KMS-11 (cell line): ENCODE measurements around the gene CDC26.
A peak's percentile ranks its signal among the peaks of the same experiment; 100 is the strongest.

Experiments
- H2AFZ ChIP-seq: fragments of 200-600 bp; sonication (generic); 2 replicates; pipeline ENCODE4 v1.6.1; 2016; ENCODE audit warnings: antibody characterized with exemption, mixed run types, low read depth
- H3K27ac ChIP-seq: fragments of 200-600 bp; sonication (generic); 2 replicates; pipeline ENCODE4 v1.6.1; 2016; ENCODE audit warnings: mild to moderate bottlenecking, mixed run types
- H3K27me3 ChIP-seq: fragments of 200-600 bp; sonication (generic); 2 replicates; pipeline ENCODE4 v1.6.1; 2017; ENCODE audit warnings: mild to moderate bottlenecking, low read depth, mixed run types, moderate library complexity; ENCODE audit not compliant: insufficient read depth
- H3K36me3 ChIP-seq: fragments of 200-600 bp; sonication (generic); 2 replicates; pipeline ENCODE4 v1.6.1; 2017; ENCODE audit warnings: mild to moderate bottlenecking, mixed run types; ENCODE audit not compliant: insufficient read depth
- H3K4me1 ChIP-seq: fragments of 200-600 bp; sonication (generic); 2 replicates; pipeline ENCODE4 v1.6.1; 2016; ENCODE audit warnings: mild to moderate bottlenecking, low read depth, mixed run types; ENCODE audit not compliant: poor library complexity, severe bottlenecking
- H3K4me2 ChIP-seq: fragments of 200-600 bp; sonication (generic); 2 replicates; pipeline ENCODE4 v1.7.0; 2016; ENCODE audit warnings: mild to moderate bottlenecking, mixed run types
- H3K4me3 ChIP-seq: fragments of 200-600 bp; sonication (generic); IDR thresholded peaks from 2 replicates; pipeline ENCODE4 v1.6.1; 2017; ENCODE audit warnings: low read depth, low read length, mixed read lengths; ENCODE audit not compliant: insufficient read depth
- H3K79me2 ChIP-seq: fragments of 200-600 bp; sonication (generic); 2 replicates; pipeline ENCODE4 v1.6.1; 2016; ENCODE audit warnings: low read depth, mixed run types; ENCODE audit not compliant: insufficient read depth
- H3K9ac ChIP-seq: fragments of 200-600 bp; sonication (generic); 2 replicates; pipeline ENCODE4 v1.6.1; 2016; ENCODE audit warnings: mild to moderate bottlenecking, mixed run types
- H4K20me1 ChIP-seq: fragments of 200-600 bp; sonication (generic); 2 replicates; pipeline ENCODE4 v1.6.1; 2016; ENCODE audit warnings: mild to moderate bottlenecking, mixed run types; ENCODE audit not compliant: insufficient read depth
- TF ChIP-seq, protein P1 (sequence below): fragments of 200-600 bp; sonication (generic); conservative IDR thresholded peaks from 2 replicates; pipeline ENCODE4 v1.6.1; 2017; ENCODE audit warnings: low read depth, mild to moderate bottlenecking, antibody characterized with exemption, low read length, moderate library complexity, mixed read lengths

CDC26 gene

DNA sequence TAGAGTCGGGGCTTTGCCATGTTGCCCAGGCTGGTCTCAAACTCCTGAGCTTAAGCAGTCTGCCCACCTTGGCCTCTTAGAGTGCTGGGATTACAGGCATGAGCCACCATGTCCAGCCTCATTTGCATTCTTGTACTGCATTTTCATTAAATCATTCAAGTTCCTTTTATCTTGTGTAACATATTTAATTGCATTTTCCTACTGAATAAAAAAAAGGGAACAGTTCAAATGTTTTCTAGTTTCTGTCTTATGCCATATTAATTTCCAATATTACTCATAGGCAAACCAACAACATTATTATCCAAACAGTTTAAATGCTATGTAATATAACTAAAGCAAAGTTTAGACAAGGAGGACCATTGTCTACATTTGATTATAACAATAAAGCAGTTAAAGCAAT lies 47.9 kb downstream of the CDC26 start:
- H3K4me3 ChIP-seq, result no peak overlapping the region
- H3K27ac ChIP-seq, result no peak overlapping the region
- H2AFZ ChIP-seq, result no peak overlapping the region
- TF ChIP-seq, protein P1, sequence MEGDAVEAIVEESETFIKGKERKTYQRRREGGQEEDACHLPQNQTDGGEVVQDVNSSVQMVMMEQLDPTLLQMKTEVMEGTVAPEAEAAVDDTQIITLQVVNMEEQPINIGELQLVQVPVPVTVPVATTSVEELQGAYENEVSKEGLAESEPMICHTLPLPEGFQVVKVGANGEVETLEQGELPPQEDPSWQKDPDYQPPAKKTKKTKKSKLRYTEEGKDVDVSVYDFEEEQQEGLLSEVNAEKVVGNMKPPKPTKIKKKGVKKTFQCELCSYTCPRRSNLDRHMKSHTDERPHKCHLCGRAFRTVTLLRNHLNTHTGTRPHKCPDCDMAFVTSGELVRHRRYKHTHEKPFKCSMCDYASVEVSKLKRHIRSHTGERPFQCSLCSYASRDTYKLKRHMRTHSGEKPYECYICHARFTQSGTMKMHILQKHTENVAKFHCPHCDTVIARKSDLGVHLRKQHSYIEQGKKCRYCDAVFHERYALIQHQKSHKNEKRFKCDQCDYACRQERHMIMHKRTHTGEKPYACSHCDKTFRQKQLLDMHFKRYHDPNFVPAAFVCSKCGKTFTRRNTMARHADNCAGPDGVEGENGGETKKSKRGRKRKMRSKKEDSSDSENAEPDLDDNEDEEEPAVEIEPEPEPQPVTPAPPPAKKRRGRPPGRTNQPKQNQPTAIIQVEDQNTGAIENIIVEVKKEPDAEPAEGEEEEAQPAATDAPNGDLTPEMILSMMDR, result no peak
- no peaks in the 10 kb centered on the region for H4K20me1 ChIP-seq
- H3K9ac ChIP-seq, result no peak overlapping the region
- H3K4me2 ChIP-seq, result no peak overlapping the region
- no peaks in the 10 kb centered on the region for H3K36me3 ChIP-seq
- no peaks in the 10 kb centered on the region for H3K79me2 ChIP-seq
- peaks cover 5% of the 10 kb centered on the region for H3K4me1 ChIP-seq
- no peaks in the 10 kb centered on the region for H3K27me3 ChIP-seq

DNA sequence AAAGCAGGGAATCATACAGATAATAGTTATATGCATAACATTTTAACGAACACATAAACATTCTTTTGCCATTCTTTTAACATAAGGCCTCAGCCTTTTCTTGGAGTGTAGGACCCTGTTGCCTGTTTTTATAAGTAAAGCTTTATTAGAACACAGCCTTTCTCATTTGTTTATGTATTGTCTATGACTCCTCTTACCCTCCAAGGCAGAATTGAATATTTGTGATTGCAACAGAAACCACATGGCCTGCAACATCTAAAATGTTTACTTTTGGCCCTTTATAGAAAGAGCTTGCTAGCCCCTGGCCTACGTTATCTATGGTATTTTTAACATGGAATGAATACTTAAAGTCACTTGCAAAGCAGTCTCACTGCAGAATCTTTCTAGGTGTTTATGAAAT lies 51.4 kb downstream of the CDC26 start:
- Histone ChIP-seq H3K4me2 (no peak overlapping the region), H4K20me1 (no peaks in the 10 kb centered on the region), H3K27me3 (no peaks in the 10 kb centered on the region), H3K4me1 (peaks cover 22% of the 10 kb centered on the region), H2AFZ (no peak overlapping the region), H3K27ac (no peak overlapping the region), H3K36me3 (no peaks in the 10 kb centered on the region), H3K79me2 (peaks cover 21% of the 10 kb centered on the region), H3K4me3 (no peak overlapping the region), H3K9ac (no peak overlapping the region)
- TF ChIP-seq, protein P1, result no peak

DNA sequence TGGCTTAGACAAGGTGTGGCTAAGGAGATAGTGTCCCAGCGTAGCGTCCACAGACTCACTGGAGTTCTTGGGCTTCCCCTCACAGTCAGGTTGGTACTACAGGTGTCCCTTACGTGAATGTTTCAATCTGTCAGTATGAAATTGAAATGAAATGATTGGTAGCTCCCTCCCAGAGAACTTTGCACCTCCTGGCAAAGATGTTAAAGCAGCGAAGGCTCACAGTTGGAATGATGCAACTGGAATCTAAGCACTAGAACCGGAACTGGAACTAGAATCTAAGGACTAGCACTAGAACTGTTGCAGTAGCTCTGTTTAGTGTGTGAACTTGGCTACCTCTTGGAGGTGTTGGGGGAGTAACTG lies 52.9 kb downstream of the CDC26 start:
- Histone ChIP-seq H3K4me1 (peaks cover 25% of the 10 kb centered on the region), H3K27ac (no peak overlapping the region), H3K36me3 (no peaks in the 10 kb centered on the region), H3K79me2 (peaks cover 30% of the 10 kb centered on the region), H4K20me1 (no peaks in the 10 kb centered on the region), H3K4me2 (peak overlapping the region; percentile 89), H3K9ac (no peak overlapping the region; the same call in 1 of the 2 replicates), H3K27me3 (no peaks in the 10 kb centered on the region), H2AFZ (peak overlapping the region; percentile 76; the same call in 1 of the 2 replicates), H3K4me3 (peak overlapping the region; percentile 17)
- TF ChIP-seq, protein P1, result no peak

DNA sequence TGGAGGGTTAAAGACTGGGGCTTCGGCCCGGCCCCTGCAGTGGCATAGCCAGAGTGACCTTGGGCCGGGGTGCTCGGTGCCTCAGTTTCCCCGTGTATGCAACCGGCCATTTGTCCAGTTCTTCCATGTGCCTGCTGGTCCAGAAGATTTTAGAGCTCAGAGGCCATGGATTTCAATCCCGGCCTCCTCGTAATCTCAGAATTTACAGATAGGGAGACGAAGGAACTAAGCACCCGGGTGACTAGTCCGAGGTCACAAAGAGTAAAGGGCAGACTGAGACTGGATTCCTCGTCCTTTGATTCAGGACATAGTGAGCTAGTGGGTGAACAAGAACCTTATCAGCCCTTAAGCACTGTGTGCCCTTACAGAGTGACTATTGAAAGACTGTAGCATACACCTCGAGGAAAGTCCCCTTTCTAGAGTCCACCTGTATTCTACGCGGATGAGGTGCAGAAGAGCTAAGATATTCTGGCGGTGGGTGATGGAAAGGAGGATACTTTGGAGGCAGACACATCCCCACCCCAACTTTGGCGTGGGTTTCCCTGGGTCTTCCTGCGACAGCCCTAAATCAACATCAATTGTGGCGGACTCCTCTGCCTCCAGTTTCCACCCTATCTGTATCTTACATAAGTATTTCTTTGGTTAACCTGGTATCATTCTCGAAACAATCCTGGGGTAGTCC lies 53.4 kb downstream of the CDC26 start:
- H3K4me3 ChIP-seq, result peak overlapping the region; percentile 17
- peak overlapping the region; percentile 89 for H3K4me2 ChIP-seq
- no peaks in the 10 kb centered on the region for H4K20me1 ChIP-seq
- H3K27me3 ChIP-seq, result no peaks in the 10 kb centered on the region
- no peaks in the 10 kb centered on the region for H3K36me3 ChIP-seq
- peak overlapping the region; percentile 17; the same call in 1 of the 2 replicates for H3K27ac ChIP-seq
- H3K79me2 ChIP-seq, result peaks cover 35% of the 10 kb centered on the region
- H2AFZ ChIP-seq, result peak overlapping the region; percentile 76
- TF ChIP-seq, protein P1, result no peak
- H3K9ac ChIP-seq, result peak overlapping the region; percentile 70; the same call in 1 of the 2 replicates
- H3K4me1 ChIP-seq, result peaks cover 25% of the 10 kb centered on the region
